Epithelial cell of proximal tubule (primary cell): Measurements from ENCODE around the gene SHQ1. TPM values are rescaled to one million over a fixed set of nuclear protein-coding genes. Genes with fewer than 3 reads are reported as not detected.

Experiments used
- DNase-seq: peaks from one replicate; pipeline ENCODE4 v3.0.0-alpha.2; 2011; ENCODE audit warnings: low read depth
- H3K4me3 ChIP-seq: 2 replicates; pipeline ENCODE4 v1.5.1; 2011; ENCODE audit warnings: low read depth, mild to moderate bottlenecking, low read length
- CTCF ChIP-seq: conservative IDR thresholded peaks from 2 replicates; pipeline ENCODE4 v1.5.1; 2012; ENCODE audit warnings: low read depth, mild to moderate bottlenecking, low read length
- total RNA-seq: library from RNA; depleted of rRNA; stranded (reverse); fragments of >200 nt; gene quantifications from 2 replicates; pipeline ENCODE4 v1.2.3, GENCODE V29; 2015

Gene SHQ1
- total RNA-seq, 1 donor from 2014 or later, result 15.2 TPM

GRCh38 chr3:72708441-72708840 is 139.8 kb downstream of the SHQ1 start:
- no peak for TF ChIP-seq CTCF
- no peak overlapping the region for H3K4me3 ChIP-seq
- no peak for DNase-seq

GRCh38 chr3:72702997-72703396 is 145.2 kb downstream of the SHQ1 start:
- TF ChIP-seq CTCF, result no peak
- DNase-seq, result no peak
- H3K4me3 ChIP-seq, result no peak overlapping the region

DNA sequence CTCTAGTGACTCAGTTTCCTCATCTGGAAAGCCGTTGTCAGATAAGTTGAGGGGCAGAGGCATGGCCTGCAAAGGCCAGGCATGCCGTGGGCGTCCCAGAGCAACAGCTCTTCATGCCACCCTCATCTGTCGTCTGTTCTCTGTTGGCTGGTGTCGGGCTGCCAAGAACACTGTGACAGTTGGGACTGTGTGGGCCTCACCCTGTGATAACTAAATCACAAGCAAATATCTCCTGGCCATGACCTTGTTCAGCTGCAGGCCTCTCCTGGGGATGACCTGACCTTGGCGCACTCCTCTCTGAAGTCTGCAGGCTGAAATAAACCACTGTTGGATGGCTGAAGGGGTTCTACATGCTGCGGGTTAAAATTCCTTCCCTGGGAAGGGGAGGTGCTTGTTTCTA is 145.9 kb downstream of the SHQ1 start:
- TF ChIP-seq CTCF, result no peak
- no peak overlapping the region for H3K4me3 ChIP-seq
- DNase-seq, result no peak

DNA sequence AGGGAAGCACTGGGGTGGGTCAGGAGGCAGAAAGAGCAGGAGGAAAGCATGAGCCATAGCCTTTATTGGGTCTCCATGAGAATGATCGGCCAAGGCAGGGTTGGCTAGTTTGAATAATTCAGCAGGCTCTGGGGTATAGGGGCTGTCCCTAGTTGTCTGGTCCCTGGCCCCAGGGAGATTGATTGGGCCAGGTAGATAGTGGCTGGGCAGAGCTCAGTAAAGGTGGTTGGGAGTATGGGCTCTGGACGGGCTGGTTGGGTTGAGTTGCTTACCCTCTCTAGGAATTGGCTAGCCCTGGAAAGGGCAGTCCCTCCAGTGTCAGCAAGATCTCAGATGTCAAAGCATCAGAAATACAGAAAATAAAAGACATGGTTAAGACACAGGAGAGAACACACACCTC is 148.1 kb downstream of the SHQ1 start:
- H3K4me3 ChIP-seq, result no peak overlapping the region
- TF ChIP-seq CTCF, result no peak
- DNase-seq, result no peak

GRCh38 chr3:72699631-72700030 is 148.6 kb downstream of the SHQ1 start:
- no peak for TF ChIP-seq CTCF
- no peak for DNase-seq
- H3K4me3 ChIP-seq, result no peak overlapping the region

Other genes starting within 250 kb of the SHQ1 start
- 1.6 and 2.8 TPM in 2 replicates for gene GXYLT2, start 39.6 kb upstream of the SHQ1 start, total RNA-seq
- gene PPP4R2, start 148.4 kb upstream of the SHQ1 start, total RNA-seq, result 33.0 and 36.1 TPM in 2 replicates
- gene EBLN2, start 213.2 kb upstream of the SHQ1 start, total RNA-seq, result 1.1 and 1.7 TPM in 2 replicates